Measurements from ENCODE around the gene SEC14L1.

DNA sequence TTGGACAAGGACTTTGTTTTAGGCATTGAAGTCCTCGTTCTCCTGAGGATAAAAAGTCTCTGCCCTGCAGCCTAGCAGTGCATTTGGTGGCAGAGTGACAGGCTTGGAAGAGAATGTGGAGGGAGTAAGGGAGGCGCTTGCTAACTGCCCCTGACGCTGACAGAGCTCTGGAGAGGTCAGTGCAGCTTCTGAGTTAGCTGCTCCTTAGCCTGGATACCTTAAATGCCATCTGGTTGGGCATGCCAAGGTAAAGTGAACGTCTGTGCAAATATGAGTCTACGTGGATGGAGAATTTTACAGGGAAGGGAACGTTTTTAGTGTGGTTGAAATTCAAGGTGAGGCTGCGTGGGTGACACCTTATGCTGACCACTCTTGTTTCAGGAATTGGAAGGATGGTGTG is 44.4 kb downstream of the SEC14L1 start:
- TF ChIP-seq, protein P1, sequence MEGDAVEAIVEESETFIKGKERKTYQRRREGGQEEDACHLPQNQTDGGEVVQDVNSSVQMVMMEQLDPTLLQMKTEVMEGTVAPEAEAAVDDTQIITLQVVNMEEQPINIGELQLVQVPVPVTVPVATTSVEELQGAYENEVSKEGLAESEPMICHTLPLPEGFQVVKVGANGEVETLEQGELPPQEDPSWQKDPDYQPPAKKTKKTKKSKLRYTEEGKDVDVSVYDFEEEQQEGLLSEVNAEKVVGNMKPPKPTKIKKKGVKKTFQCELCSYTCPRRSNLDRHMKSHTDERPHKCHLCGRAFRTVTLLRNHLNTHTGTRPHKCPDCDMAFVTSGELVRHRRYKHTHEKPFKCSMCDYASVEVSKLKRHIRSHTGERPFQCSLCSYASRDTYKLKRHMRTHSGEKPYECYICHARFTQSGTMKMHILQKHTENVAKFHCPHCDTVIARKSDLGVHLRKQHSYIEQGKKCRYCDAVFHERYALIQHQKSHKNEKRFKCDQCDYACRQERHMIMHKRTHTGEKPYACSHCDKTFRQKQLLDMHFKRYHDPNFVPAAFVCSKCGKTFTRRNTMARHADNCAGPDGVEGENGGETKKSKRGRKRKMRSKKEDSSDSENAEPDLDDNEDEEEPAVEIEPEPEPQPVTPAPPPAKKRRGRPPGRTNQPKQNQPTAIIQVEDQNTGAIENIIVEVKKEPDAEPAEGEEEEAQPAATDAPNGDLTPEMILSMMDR (IDR thresholded peaks at IDR 0.05; ENCODE audit: poor library complexity) = no peak
- TF ChIP-seq EZH2 (IDR thresholded peaks at IDR 0.05; ENCODE audit: borderline replicate concordance) = no peak
- TF ChIP-seq EZH2phosphoT487 (IDR thresholded peaks at IDR 0.05; ENCODE audit: low read depth, severe bottlenecking, unreplicated experiment) = no peak

Data from hepatocyte (in vitro differentiated cells).